Fibroblast of skin of scalp (primary cell): ENCODE data around the gene CDKN2C. TPM values are rescaled to one million over a fixed set of nuclear protein-coding genes. Genes with fewer than 3 reads are reported as not detected.
"Not testable (repeated sequence)": the region's sequence is repeated elsewhere in the genome, so short reads cannot be mapped to it uniquely, and the experiment has no call there.

Experiments used
- DNase-seq: peaks from one replicate; pipeline ENCODE4 v3.0.0-alpha.2; 2013
- polyA plus RNA-seq, 2 experiments: library from polyadenylated mRNA; unstranded; fragments of 120-200 nt; gene quantifications; one replicate each; pipeline ENCODE4 v1.2.1, GENCODE V29; 2013; ENCODE audit not compliant: insufficient read length in 2 of 2

Gene CDKN2C
- 18.2 TPM for polyA plus RNA-seq (2013, experiment 1 of 2; ENCODE audit: insufficient read length)
- 16.1 TPM for polyA plus RNA-seq (2013, experiment 2 of 2; ENCODE audit: insufficient read length)

DNA sequence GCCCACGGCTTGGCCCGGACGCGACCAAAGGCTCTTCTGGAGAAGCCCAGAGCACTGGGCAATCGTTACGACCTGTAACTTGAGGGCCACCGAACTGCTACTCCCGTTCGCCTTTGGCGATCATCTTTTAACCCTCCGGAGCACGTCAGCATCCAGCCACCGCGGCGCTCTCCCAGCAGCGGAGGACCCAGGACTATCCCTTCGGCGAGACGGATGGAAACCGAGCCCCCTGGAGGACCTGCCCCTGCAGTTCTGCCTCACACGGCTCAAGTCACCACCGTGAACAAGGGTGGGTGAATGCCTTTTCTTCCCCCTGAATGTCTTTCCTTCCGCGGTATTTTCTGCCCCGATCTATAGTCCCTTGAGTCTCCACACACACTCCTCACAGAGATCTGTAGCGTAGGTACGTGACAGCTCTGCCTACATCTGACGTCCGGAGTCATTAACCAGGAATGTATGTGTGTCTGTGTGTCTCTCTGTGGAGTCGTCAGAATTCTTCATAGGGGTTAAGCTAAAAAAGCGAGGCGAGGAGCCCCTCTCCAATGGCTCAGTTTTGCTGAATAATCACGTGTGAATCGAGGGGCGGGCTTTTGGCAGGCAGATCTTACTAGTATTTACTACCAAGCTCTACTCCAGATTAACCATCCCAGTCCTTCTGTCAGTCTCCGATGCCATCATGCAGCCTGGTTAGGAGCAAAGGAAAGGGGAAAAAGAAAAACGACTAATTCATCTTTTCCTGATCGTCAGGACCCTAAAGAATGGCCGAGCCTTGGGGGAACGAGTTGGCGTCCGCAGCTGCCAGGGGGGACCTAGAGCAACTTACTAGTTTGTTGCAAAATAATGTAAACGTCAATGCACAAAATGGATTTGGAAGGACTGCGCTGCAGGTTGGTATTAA, at the start of gene CDKN2C:
Gene CDKN2C (plus strand): TSS at position 635 of the 898 bp plus-strand sequence. CDS start 124 bp downstream, at position 759.
- DNase-seq = peak; percentile 92

DNA sequence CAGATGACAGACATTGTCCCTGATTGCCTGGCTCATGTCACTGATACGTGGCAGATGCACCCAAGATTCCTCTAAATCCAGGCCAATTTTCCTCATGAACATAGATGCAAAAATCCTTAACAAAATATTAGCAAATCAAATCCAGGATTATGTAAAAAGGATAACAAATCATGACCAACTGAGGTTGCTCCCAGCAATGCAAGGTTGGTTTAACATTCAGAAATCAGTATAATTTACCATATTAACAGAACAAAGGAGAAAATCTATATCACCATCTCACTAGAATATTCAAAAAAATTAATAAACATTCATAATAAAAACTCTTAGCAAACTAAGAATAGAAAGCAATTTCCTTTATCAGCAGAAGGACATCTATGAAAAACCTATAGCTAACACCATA, 49.6 kb upstream of the CDKN2C start:
- DNase-seq = no peak

DNA sequence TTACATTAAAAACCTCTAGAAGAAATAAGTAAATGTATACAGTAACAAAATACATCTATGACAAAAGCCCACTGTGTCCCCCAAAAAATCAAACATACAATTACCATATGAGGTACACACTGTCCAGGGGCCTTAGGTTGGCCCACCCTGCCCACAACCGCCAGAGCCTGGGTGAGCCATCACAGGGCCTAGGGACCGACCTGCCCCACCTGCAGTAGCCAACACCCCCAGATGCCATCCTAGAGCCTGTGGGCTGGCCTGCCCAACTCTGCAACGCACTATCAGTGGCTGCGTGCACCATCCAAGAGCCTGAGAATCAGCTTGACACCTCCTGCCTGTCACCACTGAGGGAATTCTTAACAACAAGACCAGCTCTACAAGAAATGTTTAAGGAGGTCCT, 49.0 kb upstream of the CDKN2C start:
- no peak for DNase-seq

DNA sequence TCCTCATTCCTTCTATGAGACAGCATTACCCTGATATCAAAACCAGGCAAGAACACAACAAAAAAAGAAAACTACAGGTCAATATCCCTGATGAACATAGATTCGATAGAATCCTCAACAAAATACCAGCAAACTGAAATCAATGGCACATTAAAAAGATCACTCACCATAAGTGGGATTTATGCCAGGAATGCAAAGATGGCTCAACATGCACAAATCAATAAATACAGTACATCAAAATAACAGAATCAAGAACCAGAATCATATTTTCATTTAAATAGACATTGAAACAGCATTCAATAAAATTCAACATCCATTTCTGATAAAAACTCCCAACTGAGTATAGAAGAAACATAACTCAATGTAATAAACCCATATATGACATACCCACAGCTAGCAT, 46.5 kb upstream of the CDKN2C start:
- no peak for DNase-seq

DNA sequence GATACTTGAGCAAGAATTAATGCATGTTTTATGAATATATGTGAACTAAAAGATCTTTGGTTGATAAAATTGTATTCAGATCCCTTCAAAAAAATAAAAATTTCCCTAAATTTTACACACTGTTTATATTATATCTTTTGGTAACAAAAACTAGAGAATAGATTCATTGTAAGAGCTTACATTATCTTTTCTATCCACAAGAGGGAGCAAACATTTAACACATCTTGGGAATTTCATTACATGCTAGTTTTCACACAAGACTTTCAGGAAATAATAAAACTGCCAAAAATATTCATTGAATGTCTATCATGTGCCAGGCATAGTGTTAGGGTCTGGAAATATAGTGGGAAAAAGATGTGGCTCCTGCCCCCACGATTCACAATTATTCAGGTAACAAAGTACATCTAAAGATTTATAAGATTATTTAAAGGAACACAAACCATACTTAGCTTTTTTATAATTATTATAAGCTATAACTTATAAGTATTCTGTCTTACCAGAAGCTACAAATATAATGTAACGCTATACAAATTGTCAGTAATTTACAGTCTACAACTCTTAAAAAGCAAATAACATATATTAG, 40.6 kb upstream of the CDKN2C start:
- peak; percentile 32 for DNase-seq

DNA sequence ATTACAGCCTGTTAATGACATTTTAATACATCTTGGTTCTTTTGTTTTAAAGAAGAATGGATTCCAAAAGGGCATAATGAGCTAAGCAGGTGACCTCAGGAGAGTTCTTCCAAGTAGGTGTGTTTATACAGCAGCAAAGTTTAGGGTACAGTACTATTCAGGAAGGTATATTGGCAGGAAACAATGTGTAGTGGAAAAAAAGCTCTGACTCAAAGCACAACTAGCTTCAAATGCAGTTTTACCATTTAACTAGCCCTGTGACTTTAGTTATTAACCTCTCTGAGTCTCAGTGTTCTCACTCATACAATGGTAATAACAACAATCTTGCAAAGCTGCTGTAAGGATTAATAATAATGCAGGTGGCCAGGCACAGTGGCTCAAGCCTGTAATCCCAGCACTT, 39.9 kb upstream of the CDKN2C start:
- DNase-seq = no peak

DNA sequence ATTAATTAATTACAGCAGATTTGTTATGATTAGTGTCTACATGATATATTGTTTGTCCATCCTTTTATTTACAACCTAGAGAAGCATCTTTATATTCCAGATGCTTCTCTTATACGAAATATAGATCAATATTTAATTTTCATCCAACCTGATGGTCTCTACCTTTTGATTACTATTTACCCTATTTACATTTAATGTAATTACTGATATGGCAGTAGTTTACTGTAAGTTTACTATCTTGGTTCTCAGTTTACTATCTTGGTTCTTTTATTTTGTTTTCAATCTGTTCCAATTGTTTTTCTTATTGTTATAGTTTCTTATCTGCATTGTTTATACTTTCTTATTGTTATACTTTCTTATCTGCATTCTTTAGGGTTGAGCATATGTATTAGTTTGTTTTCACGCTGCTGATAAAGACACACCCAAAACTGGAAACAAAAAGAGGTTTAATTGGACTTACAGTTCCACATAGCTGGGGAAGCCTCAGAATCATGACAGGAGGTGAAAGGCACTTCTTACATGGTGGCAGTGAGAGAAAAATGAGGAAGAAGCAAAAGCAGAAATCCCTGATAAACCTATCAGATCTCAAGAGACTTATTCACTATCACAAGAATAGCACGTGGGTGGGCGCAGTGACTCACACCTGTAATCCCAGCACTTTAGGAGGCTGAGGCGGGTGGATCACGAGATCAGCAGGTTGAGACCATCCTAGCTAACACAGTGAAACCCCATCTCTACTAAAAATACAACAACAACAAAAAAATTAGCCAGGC, 38.9 kb upstream of the CDKN2C start:
- DNase-seq = no peak

DNA sequence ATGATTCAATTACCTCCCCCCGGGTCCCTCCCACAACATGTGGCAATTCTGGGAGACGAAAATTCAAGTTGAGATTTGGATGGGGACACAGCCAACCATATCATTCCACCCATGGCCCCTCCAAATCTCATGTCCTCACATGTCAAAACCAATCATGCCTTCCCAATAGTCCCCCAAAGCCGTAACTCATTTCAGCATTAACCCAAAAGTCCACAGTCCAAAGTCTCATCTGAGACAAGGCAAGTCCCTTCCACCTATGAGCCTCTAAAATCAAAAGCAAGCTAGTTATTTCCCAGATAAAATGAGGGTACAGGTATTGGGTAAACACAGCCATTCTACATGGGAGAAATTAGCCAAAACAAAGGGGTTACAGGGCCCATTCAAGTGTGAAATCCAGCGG, 38.0 kb upstream of the CDKN2C start:
- DNase-seq = not testable (repeated sequence)

DNA sequence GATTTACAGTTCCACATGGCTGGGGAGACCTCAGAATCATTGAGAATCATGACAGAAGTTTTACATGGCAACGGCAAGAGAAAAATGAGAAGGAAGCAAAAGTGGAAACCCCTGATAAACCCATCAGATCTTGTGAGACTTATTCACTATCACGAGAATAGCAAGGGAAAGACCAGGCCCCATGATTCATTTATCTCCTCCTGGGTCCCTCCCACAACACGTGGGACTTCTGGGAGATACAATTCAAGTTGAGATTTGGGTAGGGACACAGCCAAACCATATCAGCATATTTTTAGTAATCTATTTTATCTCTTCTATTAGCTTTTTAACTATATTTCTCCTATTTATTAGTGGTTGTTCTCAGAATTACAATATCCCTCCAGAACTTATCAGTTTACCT, 36.3 kb upstream of the CDKN2C start:
- DNase-seq = not testable (repeated sequence)

DNA sequence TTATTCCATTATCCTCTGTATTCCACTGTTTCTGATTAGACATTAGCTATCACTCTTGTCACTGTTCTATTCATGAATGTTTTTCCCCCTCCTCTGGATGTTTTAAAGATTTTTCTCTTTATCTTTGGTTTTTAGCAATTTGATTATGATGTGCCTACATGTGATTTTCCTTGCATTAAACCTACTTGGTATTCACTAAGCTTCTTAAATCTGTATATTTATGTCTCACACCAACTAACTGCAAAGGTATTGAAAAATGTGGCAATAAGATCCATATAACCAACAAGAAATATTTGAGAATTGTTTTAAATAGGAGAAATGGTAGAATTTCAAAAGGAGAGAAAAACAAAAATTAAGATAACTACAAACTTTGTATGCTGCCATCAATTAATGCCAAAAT, 35.2 kb upstream of the CDKN2C start:
- no peak for DNase-seq

DNA sequence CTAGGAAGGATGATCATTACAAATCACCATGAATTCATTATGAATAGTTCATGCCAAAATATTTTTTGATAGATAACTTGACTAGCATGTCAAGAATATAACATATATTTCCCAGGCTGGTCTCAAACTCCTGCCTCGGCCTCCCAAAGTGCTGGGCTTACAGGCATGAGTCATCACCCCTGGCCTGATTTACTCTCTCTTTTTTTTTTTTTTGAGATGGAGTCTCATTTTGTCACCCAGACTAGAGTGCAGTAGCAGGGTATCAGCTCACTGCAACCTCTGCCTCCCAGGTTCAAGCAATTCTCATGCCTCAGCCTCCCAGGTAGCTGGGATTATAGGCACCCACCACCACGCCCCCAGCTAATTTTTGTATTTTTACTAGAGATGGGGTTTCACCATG, 34.8 kb upstream of the CDKN2C start:
- peak; percentile 7 for DNase-seq

DNA sequence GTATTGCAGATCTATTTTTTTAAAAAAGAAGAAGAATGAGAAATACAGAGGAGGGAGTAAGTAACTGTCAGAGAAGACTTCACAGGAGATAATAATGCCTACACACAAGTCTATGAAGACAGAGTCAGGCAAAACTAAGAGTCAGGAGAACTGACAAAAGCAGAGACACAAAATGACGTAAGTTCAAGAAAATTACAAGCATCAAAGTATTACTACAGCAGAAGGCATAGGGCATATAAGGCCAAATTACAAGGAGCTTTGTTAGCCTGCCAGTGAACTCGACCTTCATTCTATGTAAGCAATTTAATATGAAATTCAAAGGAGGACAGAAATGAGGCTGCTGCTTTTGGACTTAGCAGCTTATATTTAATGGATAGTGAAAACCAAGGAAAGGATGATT, 33.7 kb upstream of the CDKN2C start:
- no peak for DNase-seq

DNA sequence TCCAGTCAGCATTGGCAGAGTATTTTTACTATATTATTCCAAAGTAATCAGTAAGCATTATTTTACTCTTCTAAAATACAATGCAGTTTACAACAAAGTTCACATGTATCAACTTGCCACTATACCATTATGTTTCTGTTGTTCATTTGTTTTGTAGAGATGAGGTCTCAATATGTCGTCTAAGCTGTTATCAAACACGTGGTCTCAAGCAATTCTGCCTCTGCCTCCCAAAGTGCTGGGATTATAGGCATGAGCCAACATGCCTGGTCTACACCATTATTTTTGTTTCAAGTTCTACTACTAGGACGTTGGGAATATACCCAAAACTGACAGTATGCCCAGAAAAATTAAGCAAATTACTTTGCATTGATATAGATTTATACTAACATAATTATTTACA, 29.8 kb upstream of the CDKN2C start:
- DNase-seq = no peak

DNA sequence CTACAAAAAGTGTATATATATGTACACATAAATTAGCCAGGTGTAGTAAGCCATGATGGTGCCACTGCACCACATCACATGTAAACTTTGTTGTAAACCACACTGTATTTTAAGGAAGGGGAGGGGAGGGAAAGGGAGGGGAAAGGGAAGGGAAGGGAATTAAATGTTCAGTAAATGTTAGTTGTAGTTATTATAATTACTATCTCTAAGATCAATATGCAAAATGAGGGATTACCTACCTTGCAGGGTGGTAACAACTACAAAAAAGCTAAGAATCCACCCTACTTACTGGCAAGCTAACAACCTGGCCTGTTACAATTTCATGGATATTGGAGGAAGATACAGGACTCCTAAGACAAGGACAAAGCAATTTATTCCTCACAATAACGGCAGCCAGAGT, 27.7 kb upstream of the CDKN2C start:
- DNase-seq = no peak

DNA sequence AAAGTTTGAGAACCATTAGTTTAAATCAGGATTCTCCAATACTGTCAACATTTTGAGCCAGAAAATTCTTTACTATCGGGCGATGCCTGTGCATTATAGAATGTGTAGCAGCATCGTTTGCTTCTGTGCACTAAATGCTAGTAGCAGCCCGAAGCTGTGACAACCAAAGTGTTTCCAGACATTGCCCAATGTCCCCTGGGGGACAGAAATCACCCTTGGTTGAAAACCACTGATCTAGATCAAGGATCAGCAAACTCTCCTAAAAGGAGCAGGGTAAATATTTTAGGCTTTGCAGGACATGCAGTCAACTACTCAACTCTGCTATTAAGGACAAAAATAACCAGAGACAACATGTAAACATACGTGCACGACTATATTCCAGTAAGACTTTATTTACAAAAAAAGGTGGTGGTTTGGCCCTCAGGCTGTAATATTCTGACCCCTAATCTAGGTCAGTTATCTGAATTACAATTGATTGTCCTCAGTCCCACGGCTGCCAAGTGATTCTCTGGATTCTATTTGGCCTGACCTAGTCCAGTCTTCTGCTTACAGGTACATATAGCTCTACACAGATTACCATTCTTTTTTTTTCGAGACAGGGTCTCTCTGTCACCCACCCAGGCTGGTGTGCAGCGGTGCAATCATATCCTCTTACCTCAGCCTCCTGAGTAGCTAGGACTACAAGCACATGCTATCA, 20.6 kb upstream of the CDKN2C start:
- no peak for DNase-seq

DNA sequence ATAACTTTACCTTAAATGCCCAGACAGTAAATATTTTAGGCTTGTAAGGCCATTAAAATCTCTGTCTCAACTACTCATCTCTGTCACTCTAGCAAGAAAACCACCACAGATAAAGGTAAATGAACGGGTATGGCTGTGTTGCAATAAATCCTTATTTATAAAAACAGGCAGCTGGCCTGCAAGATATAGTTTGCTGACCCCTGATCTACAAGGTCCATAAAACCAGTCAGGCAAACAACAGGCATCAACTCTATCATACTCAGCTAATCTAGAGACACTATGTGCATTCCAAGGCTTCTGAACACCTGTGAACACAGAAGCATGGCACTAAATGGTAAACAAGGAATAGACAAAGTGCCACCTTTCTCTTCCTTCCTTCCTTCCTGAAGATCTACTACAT, 19.6 kb upstream of the CDKN2C start:
- DNase-seq = no peak

DNA sequence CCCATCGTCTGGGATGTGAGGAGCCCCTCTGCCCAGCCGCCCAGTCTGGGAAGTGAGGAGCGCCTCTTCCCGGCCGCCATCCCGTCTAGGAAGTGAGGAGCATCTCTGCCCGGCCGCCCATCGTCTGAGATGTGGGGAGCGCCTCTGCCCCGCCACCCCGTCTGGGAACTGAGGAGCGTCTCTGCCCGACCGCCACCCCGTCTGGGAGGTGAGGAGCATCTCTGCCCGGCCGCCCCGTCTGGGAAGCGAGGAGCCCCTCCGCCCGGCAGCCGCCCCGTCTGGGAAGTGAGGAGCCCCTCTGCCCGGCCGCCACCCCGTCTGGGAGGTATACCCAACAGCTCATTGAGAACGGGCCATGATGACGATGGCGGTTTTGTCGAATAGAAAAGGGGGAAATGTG, 17.5 kb upstream of the CDKN2C start:
- DNase-seq = not testable (repeated sequence)

DNA sequence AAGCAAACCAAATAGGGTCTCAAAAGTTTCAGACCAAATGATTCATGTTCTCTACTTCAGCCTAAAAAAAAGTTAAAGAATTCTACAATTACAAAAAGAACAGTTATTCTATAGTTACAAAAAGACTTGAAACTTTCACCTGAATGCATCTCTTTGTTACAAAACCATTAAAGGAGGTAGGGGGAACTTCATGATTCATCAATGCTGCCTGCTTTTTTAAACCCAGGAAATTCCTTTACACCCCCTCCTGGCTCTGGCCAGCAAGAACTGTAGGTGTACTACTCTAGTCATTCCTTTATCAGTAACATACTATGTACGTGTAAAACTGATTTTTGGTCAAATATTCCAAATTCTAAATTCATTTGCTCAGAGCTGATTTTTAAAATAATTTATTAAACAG, 14.9 kb upstream of the CDKN2C start:
- no peak for DNase-seq

DNA sequence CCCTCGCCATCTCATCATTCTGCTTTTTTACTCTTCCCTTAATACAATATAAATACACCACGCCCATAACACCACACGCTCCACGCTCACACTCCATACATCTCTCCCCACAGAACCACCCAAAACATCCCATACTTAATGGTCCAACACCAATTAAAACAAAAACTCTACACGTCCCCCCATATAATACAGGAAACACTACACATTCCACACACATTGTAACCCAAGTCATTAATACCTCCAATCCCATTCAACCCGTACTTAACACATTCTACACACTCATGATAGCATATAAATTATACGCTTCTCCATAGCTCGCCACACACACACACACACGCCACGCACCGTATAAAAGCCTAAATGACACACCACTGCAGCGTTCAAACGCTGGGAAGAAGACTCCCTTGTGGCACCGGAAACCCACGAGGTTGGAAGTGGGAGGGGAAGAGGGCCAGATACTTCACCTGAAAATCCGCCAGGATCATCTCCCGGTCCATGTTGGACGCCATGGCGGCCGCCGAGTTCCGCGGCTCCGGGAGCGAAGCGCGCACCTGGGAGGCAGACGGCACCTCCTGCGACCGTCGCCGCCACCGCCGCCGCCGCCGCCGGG, 10.6 kb upstream of the CDKN2C start:
- DNase-seq = peak; percentile 31

DNA sequence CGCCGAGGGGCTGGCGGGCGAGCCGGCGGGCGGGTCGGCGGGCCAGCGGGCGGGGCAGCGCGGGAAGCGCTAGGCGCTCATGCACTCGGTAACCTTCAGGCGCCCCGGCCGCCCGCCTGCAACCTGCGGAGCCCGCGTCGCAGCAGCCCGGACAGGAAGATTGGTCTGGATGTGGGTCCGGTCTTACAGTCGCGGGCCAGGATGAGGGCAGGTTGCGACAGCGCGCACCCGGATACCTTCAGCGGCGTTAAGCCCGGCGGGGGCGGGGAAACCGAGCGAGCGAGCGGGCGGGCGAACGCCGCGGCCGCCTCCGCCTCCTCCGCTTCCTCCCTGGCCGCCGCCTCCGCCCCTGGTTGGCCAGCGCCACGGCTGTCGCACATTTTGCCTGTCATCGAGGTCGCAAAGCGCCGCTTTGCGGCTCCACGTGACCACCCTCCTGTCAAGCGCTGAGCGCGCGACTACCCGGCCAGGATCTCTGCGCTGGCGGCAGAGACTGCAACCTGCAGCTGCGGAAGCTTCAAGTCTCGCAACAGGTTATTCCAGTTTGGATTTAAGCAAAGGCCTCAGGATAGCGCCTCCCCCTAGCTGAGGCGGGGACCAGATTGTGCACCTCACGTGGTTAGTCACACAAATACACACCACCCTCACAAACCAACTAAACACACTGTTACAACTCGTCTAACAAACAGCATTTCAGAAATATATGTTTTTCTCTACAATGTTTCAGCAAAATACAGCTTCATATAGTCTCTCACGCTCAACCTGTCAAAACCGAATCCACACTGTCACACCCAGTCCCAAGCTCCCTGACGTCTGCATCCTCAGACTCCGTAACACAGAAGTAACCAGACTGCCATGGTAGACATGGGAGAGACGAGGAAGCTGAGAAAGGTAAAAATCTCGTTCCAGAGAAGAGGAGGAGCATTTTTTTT, 9.9 kb upstream of the CDKN2C start, which contains the start of gene FAF1:
Gene FAF1 (minus strand): TSS at position 355 of the 932 bp plus-strand sequence. CDS start 456 bp downstream, outside the sequence.
- peak; percentile 96 for DNase-seq

DNA sequence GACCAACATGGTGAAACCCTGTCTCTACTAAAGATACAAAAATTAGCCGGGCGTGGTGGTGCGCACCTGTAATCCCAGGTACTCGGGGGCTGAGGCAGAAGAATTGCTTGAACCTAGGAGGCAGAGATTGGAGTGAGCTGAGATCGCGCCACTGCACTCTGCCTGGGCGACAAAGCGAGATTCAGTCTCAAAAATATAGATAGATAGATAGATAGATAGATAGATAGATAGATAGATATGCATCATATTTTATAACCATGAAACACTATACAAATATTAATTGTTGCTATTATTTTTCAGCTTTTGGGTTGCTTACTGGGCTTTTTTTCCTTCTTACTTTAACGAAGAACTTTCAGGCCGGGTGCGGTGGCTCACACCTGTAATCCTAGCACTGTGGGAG, 5.2 kb upstream of the CDKN2C start:
- DNase-seq = no peak
